T-helper 1 cell treated with Interleukin-12 subunit alpha and Interleukin-12 subunit beta and Interleukin-4 antibody, amounts not matched to agents 30 ng/mL and 1 ng/mL, for 36 hours (primary cell): ENCODE measurements around the gene SLC30A2. TPM values are rescaled to one million over a fixed set of nuclear protein-coding genes. Genes with fewer than 3 reads are reported as not detected.

Experiments
- intact Hi-C: fragments of 100-400 bp; cut with micrococcal nuclease; formaldehyde crosslinking; loops from one replicate; pipeline ENCODE4 v1.15.1; 2024
- total RNA-seq: library from RNA; stranded (reverse); gene quantifications from 2 replicates; pipeline ENCODE4 v1.2.3, GENCODE V29; 2022

SLC30A2 gene
- total RNA-seq, 1 donor from 2014 or later = not detected

GRCh38 chr1:26041978-26042377, 3.9 kb downstream of the SLC30A2 start:
- intact Hi-C loops = no loop called here

- intact Hi-C loops = no loop called here
Observed at GRCh38 chr1:26041401-26041800, 4.5 kb downstream of the SLC30A2 start.

GRCh38 chr1:26038904-26039303, 7.0 kb downstream of the SLC30A2 start:
- intact Hi-C loops = loop anchor here (5.0 kb wide), 2 partner anchors 378 to 393 kb away; partner anchors contain the start of gene DHDDS

GRCh38 chr1:26038477-26038876, 7.4 kb downstream of the SLC30A2 start:
- intact Hi-C loops = loop anchor here (5.0 kb wide), 2 partner anchors 379 to 394 kb away; partner anchors contain the start of gene DHDDS

GRCh38 chr1:26037904-26038303, 8.0 kb downstream of the SLC30A2 start:
- intact Hi-C loops = loop anchor here (5.0 kb wide), 2 partner anchors 379 to 394 kb away; partner anchors contain the start of gene DHDDS

GRCh38 chr1:26036756-26037281, 9.1 kb downstream of the SLC30A2 start:
- intact Hi-C loops = loop anchor here (1.0 to 5.0 kb wide), 4 partner anchors 73 to 395 kb away; partner anchors contain the start of gene DHDDS

GRCh38 chr1:26035959-26036755, 9.8 kb downstream of the SLC30A2 start:
- intact Hi-C loops = loop anchor here (1.0 to 5.0 kb wide), 12 partner anchors 38 to 396 kb away; partner anchors contain the start of genes AUNIP, CEP85, DHDDS and MTFR1L

- intact Hi-C loops = loop anchor here (1.0 to 5.0 kb wide), 10 partner anchors 37 to 397 kb away; partner anchors contain the start of genes AUNIP, CEP85, DHDDS and MTFR1L
Observed at GRCh38 chr1:26035203-26035958, 10.5 kb downstream of the SLC30A2 start.

- intact Hi-C loops = loop anchor here (1.0 to 5.0 kb wide), 10 partner anchors 36 to 398 kb away; partner anchors contain the start of genes AUNIP, CEP85, DHDDS and MTFR1L
Observed at GRCh38 chr1:26034504-26035202, 11.3 kb downstream of the SLC30A2 start.

- intact Hi-C loops = no loop called here
Observed at GRCh38 chr1:26032656-26033357, 13.1 kb downstream of the SLC30A2 start.

GRCh38 chr1:26031611-26032220, 14.2 kb downstream of the SLC30A2 start:
- intact Hi-C loops = no loop called here

GRCh38 chr1:26031196-26031595, 14.7 kb downstream of the SLC30A2 start:
- intact Hi-C loops = no loop called here

GRCh38 chr1:26029864-26030481, 15.9 kb downstream of the SLC30A2 start:
- intact Hi-C loops = no loop called here

GRCh38 chr1:26029054-26029863, 16.7 kb downstream of the SLC30A2 start:
- intact Hi-C loops = no loop called here

- intact Hi-C loops = no loop called here
Observed at GRCh38 chr1:26028490-26028980, 17.4 kb downstream of the SLC30A2 start.

- intact Hi-C loops = no loop called here
Observed at GRCh38 chr1:26027716-26028489, 18.0 kb downstream of the SLC30A2 start.

GRCh38 chr1:26025517-26025916, 20.4 kb downstream of the SLC30A2 start:
- intact Hi-C loops = no loop called here

- intact Hi-C loops = no loop called here
Observed at GRCh38 chr1:26025060-26025459, 20.9 kb downstream of the SLC30A2 start.
